KG1 (cell line): ENCODE results near the gene MPPE1.
"Not testable (repeated sequence)": the region's sequence is repeated elsewhere in the genome, so short reads cannot be mapped to it uniquely, and the experiment has no call there.

Source experiments
- DNase-seq: peaks from one replicate; lab custom pipeline; 2025; lab: John Stamatoyannopoulos, UW

MPPE1 gene

GRCh38 chr18:11857177-11857887, 50.8 kb downstream of the MPPE1 start:
- DNase-seq: no peak

DNA sequence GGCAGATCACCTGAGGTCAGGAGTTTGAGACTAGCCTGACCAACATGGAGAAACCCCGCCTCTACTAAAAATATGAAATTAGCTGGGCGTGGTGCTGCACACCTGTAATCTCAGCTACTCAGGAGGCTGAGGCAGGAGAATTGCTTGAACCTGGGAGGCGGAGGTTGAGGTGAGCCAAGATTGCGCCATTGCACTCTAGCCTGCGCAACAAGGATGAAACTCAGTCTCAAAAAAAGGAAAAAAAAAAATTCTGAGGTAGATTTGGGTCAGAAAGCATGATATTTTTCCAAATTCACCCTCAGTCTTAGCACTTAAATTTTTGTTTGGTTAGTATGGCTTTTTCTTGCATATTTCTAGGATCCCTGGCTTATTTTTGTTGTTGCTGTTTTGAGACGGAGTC, 53.6 kb downstream of the MPPE1 start:
- not testable (repeated sequence) for DNase-seq

GRCh38 chr18:11851806-11852337, 56.2 kb downstream of the MPPE1 start:
- DNase-seq: no peak

DNA sequence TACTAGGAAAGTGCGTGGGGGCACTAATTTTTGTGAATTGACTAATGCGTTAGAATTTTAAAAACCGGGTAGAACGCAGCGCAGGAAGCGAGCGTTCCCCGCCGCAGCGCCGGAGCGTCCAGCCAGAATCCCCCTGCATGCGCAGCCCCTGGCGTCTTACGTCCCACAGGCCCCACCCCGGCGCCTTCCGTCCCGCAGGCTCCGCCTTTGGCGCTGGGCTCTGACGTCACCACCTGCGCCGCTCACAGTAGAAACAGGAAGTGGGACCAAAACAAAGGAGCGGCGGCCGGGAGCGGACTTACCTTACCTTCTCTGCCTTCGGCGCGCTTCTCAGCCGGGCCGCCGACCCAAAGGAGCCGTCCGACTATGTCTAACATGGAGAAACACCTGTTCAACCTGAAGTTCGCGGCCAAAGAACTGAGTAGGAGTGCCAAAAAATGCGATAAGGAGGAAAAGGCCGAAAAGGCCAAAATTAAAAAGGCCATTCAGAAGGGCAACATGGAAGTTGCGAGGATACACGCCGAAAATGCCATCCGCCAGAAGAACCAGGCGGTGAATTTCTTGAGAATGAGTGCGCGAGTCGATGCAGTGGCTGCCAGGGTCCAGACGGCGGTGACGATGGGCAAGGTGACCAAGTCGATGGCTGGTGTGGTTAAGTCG, 56.8 kb downstream of the MPPE1 start, which contains the start of gene CHMP1B:
Gene CHMP1B (plus strand): TSS at position 268 of the 660 bp plus-strand sequence. CDS start 99 bp downstream, at position 367.
- DNase-seq: peak; percentile 93

- no peak for DNase-seq
Observed at GRCh38 chr18:11850821-11851145, 57.3 kb downstream of the MPPE1 start.

GRCh38 chr18:11849841-11850634, 58.1 kb downstream of the MPPE1 start:
- peak; percentile 4 for DNase-seq

DNA sequence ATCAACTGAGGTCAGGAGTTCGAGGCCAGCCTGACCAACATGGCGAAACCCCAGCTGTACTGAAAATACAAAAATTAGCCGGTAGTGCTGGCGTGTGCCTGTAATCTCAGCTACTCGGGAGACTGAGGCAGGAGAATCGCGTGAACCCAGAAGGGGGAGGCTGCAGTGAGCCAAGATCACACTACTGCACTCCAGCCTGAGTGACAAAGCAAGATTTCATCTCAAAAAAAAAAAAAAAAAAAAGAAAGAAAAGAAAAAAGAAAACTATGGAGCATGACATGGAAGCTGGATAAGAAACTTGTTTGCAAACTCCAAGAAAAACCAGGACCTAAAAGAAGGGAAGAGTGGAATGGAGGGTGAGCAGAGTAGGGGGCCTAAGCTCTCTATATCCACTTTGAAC, 58.8 kb downstream of the MPPE1 start:
- DNase-seq: no peak

- DNase-seq: no peak
Observed at GRCh38 chr18:11847811-11848210, 60.3 kb downstream of the MPPE1 start.

DNA sequence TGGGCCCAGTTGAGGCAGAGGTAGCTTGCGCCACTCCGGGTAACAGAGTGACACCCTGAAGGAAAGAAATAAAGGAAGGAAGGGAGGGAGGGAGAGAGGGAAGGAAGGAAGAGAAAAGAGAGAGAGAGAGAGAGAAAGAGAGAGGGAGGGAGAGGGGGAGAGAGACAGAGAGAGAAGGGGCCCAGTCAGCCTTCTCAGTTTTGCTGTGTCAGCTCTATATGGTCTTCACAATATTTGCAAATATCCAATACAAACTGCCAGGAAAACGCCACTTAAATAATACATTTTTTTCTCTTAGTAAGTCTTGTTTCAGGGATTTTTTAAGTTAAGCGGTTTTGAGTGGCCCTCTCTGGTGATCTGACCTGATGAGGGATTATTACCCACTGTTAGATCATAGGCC, 62.5 kb downstream of the MPPE1 start:
- DNase-seq: no peak

- DNase-seq: no peak
Observed at GRCh38 chr18:11844436-11844835, 63.7 kb downstream of the MPPE1 start.

DNA sequence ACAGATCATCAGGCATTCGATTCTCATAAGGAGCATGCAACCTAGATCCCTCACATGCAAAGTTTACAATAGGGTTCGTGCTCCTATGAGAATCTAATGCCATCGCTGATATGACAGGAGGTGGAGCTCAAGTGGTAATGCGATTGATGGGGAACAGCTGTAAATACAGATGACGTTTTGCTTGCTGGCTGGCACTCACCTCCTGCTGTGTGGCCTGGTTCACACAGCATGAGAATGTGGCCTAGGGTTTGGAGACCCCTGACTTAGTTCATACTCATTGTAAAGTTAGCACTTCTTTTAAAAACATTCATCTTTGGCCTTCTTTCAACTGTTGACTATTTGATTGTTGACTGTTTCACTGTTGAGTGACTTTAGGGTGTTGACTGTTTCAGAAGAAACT, 65.6 kb downstream of the MPPE1 start:
- DNase-seq: no peak

- no peak for DNase-seq
Observed at GRCh38 chr18:11840493-11840892, 67.6 kb downstream of the MPPE1 start.

GRCh38 chr18:11839556-11839955, 68.6 kb downstream of the MPPE1 start:
- no peak for DNase-seq

- DNase-seq: no peak
Observed at GRCh38 chr18:11834772-11835171, 73.3 kb downstream of the MPPE1 start.
